Muscle of leg (tissue), 11 donors: ENCODE measurements around the gene PCBP1. TPM values are rescaled to one million over a fixed set of nuclear protein-coding genes. Genes with fewer than 3 reads are reported as not detected.
"Not testable (repeated sequence)": the region's sequence is repeated elsewhere in the genome, so short reads cannot be mapped to it uniquely, and the experiment has no call there.

ENCODE experiments used
- DNase-seq: peaks from one replicate; pipeline ENCODE4 v3.0.0; 2013
- H3K27ac ChIP-seq: one replicate; pipeline ENCODE4 v1.5.1; 2013; ENCODE audit warnings: mild to moderate bottlenecking, low read length, control low read depth
- H3K27me3 ChIP-seq: one replicate; pipeline ENCODE4 v1.6.1; 2013; ENCODE audit warnings: low read length; ENCODE audit not compliant: control insufficient read depth, insufficient read depth
- H3K36me3 ChIP-seq: one replicate; pipeline ENCODE4 v1.6.1; 2013; ENCODE audit warnings: low read length; ENCODE audit not compliant: control insufficient read depth, insufficient read depth
- H3K4me1 ChIP-seq: one replicate; pipeline ENCODE4 v1.6.1; 2013; ENCODE audit warnings: low read length; ENCODE audit not compliant: control insufficient read depth, insufficient read depth
- H3K4me3 ChIP-seq: one replicate; pipeline ENCODE4 v1.5.1; 2013; ENCODE audit warnings: low read length, control low read depth
- H3K9me3 ChIP-seq: replicated peaks from 2 replicates; pipeline ENCODE4 v1.6.1; 2013; ENCODE audit warnings: low read depth, low read length; ENCODE audit not compliant: control insufficient read depth
- WGBS: methylation state at CpG from one replicate; pipeline ENCODE4 v1.1.5; 2013; ENCODE audit warnings: missing lambda C conversion rate; ENCODE audit not compliant: insufficient coverage; 5-methylcytosine and 5-hydroxymethylcytosine counted together
- polyA plus RNA-seq, 8 donors: library from polyadenylated mRNA; unstranded; fragments of 120-200 nt; gene quantifications; one replicate each; pipeline versions ENCODE4 v1.2.1 to v1.2.3, GENCODE V29; 2013; ENCODE audit warnings: inconsistent platforms in 1 of 8, low replicate concordance in 1 of 8; ENCODE audit not compliant: insufficient read length in 8 of 8, insufficient read depth in 1 of 8
- total RNA-seq: library from RNA; stranded (reverse); fragments of 120-200 nt; gene quantifications from one replicate; pipeline ENCODE4 v1.2.4, GENCODE V29; 2013

Gene PCBP1
- total and polyA plus RNA-seq, 9 donors, result 36.1 to 318 (median 298) TPM

DNA sequence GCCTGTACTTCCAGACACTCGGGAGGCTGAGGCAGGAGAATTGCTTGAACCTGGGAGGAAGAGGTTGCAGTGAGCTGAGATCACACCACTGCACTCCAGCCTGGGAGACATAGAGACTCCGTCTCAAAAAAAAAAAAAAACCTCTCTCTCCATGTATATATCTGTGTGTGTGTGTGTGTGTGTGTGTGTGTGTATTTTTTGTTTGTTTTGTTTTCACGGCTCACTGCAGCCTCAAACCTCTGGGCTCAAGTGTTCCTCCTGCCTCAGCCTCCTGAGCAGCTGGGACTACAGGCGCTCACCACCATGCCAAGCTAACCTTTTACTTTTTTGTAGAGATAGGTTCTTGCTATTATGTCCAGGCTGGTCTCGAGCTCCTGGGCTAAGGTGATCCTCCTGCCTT lies 23.1 kb downstream of the PCBP1 start:
- not testable (repeated sequence) for H3K36me3 ChIP-seq, DNase-seq, H3K27me3 ChIP-seq, H3K4me3 ChIP-seq, H3K27ac ChIP-seq, H3K9me3 ChIP-seq
- peaks cover 38% of the 10 kb centered on the region for H3K4me1 ChIP-seq
- WGBS, result no CpG with 5 or more reads among the region's 5 CpGs

DNA sequence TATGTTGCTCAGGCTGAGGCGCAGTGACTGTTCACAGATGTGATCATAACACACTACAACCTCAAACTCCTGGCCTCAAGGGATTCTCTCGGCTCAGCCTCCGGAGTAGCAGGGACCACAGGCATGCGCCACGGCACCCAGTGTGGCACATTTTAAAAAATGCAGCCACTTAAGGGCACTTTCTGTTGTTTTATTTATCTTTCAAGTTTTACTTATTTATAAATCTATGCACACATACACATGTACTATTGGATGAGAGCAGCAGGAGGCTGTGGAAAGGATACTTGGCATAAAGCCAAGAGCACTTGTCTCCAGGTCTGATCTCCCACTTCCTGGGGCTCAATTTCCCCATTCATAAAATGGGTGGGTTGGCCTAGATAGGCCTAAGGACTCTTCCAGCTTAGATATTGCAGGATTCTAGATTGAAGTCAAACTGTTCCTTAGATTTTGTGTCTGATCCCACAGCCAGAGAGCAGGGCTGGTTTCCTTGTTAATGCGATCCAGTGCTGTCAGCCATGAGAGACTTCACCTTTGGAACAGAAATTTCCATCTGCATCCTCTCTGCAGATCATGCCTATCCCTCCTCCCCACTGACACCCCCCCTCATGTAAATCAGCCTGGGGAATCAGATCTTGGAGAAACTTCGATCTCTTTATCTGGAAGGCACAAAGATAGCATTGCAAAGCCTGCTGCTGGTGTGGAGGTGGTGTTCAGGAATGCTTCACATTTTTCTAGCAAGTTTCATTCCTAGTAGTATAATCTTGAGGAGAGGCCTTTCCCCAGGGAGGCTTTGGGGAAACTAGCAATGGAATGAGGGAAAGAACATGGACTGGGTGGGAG lies 24.7 kb downstream of the PCBP1 start:
- H3K4me1 ChIP-seq, result peaks cover 54% of the 10 kb centered on the region
- peak; percentile 48 for DNase-seq
- no peak overlapping the region for H3K27ac ChIP-seq
- H3K9me3 ChIP-seq, result no peaks in the 10 kb centered on the region
- H3K27me3 ChIP-seq, result no peaks in the 10 kb centered on the region
- H3K4me3 ChIP-seq, result no peak overlapping the region
- 35% methylated on average over 2 of the region's 7 CpGs for WGBS
- no peaks in the 10 kb centered on the region for H3K36me3 ChIP-seq

DNA sequence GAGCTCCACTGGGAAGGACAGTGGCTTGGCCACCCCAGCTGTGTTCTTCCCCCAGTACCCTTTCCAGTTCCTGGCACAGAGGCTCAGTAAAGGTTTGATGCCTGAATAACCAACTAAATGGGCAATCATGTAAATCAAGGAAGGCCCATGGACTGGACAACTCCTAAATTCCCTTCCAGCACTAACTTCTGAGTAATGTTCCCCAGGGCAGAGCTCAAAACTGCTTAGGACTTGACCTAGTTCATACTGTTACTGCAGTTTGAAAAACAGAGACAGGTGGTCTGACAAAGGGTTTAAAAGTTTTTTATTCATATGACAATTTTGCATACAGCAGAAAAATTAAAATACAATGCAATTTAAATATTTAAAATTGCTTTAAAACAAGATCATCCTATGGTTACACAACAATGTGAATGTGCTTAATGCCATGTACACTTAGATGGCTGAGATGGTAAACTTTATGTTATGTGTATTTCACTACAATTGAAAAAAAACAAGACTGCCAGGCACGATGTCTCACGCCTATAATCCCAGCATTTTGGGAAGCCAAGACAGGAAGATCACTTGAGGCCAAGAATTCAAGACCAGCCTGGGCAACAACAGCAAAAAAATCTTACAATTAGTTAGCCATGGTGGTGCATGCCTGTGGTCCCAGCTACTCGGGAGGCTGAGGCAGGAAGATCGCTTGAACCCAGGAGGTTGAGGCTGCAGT lies 26.2 kb downstream of the PCBP1 start:
- Histone ChIP-seq H3K9me3 (no peaks in the 10 kb centered on the region), H3K4me1 (peaks cover 51% of the 10 kb centered on the region), H3K36me3 (no peaks in the 10 kb centered on the region), H3K27me3 (no peaks in the 10 kb centered on the region), H3K27ac (peak overlapping the region; percentile 60), H3K4me3 (no peak overlapping the region)
- DNase-seq, result no peak
- WGBS, result no CpG with 5 or more reads among the region's 4 CpGs

DNA sequence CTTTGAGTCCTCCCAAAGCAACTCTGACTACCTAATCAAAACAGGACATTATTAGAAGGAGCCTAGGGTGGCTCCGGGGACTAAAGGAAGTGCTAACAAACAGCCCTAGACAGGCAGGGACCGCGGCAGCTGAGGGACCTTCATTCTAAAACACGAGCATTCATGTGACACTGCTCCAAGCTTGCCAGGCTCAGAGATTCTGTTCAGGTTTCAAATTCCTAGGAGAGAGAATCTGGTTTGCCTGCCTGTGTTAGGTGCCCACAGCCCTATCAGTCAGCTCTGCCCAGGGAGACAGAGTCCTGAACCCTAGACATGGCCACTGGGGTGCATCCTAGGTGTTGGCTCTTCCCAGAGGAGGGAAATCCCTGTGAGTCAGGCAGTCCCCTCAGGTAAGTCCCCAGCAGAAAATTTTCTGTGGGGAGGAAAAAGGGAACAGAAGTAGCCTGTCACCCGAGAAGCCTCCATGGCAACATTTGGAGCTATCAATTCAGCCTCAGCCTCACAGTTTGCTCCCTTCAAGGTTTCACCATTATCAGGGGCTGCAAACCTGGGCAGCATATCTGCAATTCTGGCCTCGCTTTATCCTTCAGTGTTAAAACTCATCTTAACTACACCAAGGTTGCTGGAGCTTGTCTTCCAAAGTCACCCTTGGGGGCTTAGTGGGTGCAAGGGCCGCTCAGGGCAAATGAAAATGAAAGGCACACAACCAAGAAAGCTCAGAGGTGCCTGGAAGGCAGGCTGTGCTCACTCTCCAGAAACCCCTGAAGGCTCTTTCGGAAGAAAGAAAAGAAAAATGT lies 28.6 kb downstream of the PCBP1 start:
- peaks cover 51% of the 10 kb centered on the region for H3K4me1 ChIP-seq
- H3K9me3 ChIP-seq, result no peaks in the 10 kb centered on the region
- 44% methylated on average over 6 of the region's 8 CpGs for WGBS
- DNase-seq, result peak; percentile 74
- no peak overlapping the region for H3K4me3 ChIP-seq
- no peaks in the 10 kb centered on the region for H3K36me3 ChIP-seq
- H3K27ac ChIP-seq, result peak overlapping the region; percentile 91
- no peaks in the 10 kb centered on the region for H3K27me3 ChIP-seq

DNA sequence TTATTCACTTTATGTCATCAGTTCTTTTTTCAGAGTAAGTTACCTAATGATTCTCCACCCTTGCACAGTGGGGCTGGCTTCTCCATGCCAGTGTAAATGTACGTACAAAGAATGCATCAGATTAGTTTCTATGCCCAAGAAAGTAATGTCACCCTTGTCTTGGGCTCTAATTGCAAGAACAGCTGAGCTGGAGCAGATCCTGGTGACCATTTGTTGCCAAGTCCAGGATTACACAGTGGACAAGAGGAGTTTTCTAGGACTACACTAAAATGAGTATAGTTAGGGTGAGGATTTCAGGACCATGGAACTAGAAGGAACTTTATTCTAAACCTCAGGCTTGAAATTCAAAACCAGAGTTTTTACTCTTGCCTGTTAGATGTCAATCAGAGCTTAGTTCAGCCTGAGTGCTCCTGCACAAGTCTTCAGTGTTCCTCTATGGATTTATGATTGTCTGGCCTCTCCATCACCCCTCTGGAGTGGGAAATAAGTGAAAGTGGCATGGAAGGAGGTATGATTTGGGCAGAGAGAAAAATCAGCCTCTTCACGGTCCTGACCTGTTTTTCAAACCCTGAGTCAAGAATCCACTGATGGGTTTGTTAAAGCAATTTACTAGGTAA lies 29.8 kb downstream of the PCBP1 start:
- no peaks in the 10 kb centered on the region for H3K9me3 ChIP-seq
- no peaks in the 10 kb centered on the region for H3K27me3 ChIP-seq
- H3K4me1 ChIP-seq, result peaks cover 54% of the 10 kb centered on the region
- no peaks in the 10 kb centered on the region for H3K36me3 ChIP-seq
- WGBS, result 33% methylated on average over 1 of the region's 2 CpGs
- H3K27ac ChIP-seq, result peak overlapping the region; percentile 91
- DNase-seq, result peak; percentile 87
- H3K4me3 ChIP-seq, result no peak overlapping the region

DNA sequence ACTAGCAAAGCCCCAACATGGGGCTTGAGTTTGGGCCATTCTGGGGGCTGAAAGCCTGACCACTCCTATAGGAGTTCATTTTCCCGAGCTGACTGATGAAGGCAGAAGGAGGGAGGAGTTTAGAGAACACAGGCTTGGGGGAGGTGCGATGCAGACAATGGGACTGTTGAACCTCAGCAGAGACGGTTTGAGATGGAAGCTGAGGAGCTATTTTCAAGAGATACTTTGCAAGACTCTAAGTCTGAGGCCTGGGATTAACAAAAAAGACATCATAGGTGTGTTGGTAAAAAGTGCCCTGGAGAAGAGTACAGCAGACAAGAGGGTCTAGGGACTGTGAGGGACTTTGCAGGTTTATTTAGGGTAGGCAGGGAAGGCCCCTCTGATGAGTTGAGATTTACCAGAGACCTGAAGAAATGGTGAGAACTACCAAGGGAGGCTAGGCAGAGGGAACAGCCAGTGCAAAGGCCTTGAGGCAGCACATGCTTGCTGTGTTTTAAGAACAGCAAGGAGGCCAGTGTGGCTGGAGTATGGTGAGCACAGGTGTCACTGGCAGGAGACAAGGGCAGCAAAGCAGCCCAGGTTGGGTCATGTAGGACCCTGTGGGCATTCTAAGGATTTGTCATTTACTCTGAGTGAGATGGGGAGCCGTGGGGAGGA lies 31.6 kb downstream of the PCBP1 start:
- 21% methylated on average over 3 of the region's 4 CpGs for WGBS

DNA sequence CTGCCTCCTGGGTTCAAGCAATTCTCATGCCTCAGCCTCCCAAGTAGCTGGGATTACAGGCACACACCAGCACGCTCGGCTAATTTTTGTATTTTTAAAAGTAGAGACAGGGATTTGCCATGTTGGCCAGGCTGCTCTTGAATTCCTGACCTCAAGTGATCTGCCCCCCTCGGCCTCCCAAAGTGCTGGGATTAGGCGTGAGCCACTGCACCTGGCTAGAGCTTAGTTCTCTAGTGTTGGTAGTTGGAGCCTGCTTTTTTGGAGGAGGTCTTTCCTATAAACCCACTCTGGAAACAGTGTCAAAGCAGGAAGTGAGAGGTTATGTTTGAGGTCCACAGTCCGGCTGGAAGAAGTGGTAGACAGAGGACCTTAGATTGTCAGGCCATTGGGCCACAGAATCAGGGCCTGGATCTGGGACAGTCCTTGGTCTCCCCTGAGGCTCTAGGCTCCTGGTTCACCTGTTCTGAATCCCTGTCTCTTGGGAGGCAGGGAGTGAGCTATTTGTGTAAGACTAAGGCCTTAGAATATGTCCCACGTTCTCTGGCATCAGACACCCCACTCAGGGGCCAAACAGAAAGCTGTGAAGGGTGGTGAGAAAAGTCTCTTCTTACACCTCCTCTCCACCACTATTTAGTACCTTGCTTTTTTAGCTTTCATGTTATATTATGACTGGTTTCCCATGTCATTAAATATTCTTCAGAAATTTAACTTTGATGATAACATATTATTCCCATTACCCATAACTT lies 34.5 kb downstream of the PCBP1 start:
- peak overlapping the region; percentile 69 for H3K27ac ChIP-seq
- WGBS, result 51% methylated on average over 3 of the region's 6 CpGs
- H3K36me3 ChIP-seq, result no peaks in the 10 kb centered on the region
- H3K9me3 ChIP-seq, result no peaks in the 10 kb centered on the region
- H3K4me3 ChIP-seq, result no peak overlapping the region
- peaks cover 43% of the 10 kb centered on the region for H3K4me1 ChIP-seq
- DNase-seq, result peak; percentile 36
- H3K27me3 ChIP-seq, result no peaks in the 10 kb centered on the region

More for the DNA sequence above, 31.6 kb downstream of the PCBP1 start:
- no peak for DNase-seq
- no peaks in the 10 kb centered on the region for H3K27me3 ChIP-seq
- H3K4me3 ChIP-seq, result no peak overlapping the region
- H3K36me3 ChIP-seq, result no peaks in the 10 kb centered on the region
- peak overlapping the region; percentile 22 for H3K27ac ChIP-seq
- peaks cover 55% of the 10 kb centered on the region for H3K4me1 ChIP-seq
- no peaks in the 10 kb centered on the region for H3K9me3 ChIP-seq

DNA sequence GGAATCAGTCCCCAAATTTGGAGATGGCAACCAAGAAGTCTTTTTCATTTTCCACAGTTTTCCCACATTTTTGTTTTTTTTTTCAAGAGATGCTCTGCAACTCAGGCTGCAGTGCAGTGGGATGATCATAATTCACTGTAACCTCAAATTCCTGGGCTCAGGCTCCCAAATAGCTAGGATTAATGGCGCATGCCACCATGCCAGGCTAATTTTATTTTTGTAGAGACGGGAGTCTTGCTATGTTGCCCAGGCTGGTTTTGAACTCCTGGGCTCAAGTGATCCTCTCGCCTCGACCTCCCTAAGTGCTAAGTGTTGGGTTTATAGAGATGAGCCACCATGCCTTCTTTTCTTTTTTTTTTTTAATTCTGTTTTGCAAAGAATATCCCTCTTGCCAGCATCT lies 35.2 kb downstream of the PCBP1 start:
- 100% methylated on average over 1 of the region's 4 CpGs for WGBS
- H3K4me3 ChIP-seq, result no peak overlapping the region
- H3K36me3 ChIP-seq, result no peaks in the 10 kb centered on the region
- no peaks in the 10 kb centered on the region for H3K27me3 ChIP-seq
- H3K4me1 ChIP-seq, result peaks cover 38% of the 10 kb centered on the region
- peak overlapping the region; percentile 69 for H3K27ac ChIP-seq
- DNase-seq, result no peak
- H3K9me3 ChIP-seq, result no peaks in the 10 kb centered on the region
